Body of pancreas (tissue), 4 donors: ENCODE measurements around the gene MGAM2.

ENCODE experiments used
- POLR2A ChIP-seq, 3 donors: fragments of 450-650 bp; IDR thresholded peaks; one replicate each; pipeline ENCODE4 v1.6.1; 2016; ENCODE audit warnings: antibody characterized with exemption in 3 of 3, mild to moderate bottlenecking in 2 of 3
- TF ChIP-seq, protein P1 (sequence below), 7 experiments: fragments of 450-650 bp in 4 of 7; fragments of 200-600 bp in 3 of 7; sonication (generic) in 3 of 7; IDR thresholded peaks; one replicate each; pipeline ENCODE4 v1.5.1; 2016 to 2019; ENCODE audit warnings: antibody characterized with exemption in 7 of 7

GRCh38 chr7:142161921-142162320 lies 50.4 kb downstream of the MGAM2 start:
- no peak for TF ChIP-seq POLR2A (IDR thresholded peaks at IDR 0.05)
- TF ChIP-seq, protein P1, sequence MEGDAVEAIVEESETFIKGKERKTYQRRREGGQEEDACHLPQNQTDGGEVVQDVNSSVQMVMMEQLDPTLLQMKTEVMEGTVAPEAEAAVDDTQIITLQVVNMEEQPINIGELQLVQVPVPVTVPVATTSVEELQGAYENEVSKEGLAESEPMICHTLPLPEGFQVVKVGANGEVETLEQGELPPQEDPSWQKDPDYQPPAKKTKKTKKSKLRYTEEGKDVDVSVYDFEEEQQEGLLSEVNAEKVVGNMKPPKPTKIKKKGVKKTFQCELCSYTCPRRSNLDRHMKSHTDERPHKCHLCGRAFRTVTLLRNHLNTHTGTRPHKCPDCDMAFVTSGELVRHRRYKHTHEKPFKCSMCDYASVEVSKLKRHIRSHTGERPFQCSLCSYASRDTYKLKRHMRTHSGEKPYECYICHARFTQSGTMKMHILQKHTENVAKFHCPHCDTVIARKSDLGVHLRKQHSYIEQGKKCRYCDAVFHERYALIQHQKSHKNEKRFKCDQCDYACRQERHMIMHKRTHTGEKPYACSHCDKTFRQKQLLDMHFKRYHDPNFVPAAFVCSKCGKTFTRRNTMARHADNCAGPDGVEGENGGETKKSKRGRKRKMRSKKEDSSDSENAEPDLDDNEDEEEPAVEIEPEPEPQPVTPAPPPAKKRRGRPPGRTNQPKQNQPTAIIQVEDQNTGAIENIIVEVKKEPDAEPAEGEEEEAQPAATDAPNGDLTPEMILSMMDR (IDR thresholded peaks at IDR 0.05): no peak
